Measurements from ENCODE around the gene EEF1AKMT1.

GRCh38 chr13:20696073-20696472 lies 77.7 kb downstream of the EEF1AKMT1 start:
- TF ChIP-seq, protein P1, sequence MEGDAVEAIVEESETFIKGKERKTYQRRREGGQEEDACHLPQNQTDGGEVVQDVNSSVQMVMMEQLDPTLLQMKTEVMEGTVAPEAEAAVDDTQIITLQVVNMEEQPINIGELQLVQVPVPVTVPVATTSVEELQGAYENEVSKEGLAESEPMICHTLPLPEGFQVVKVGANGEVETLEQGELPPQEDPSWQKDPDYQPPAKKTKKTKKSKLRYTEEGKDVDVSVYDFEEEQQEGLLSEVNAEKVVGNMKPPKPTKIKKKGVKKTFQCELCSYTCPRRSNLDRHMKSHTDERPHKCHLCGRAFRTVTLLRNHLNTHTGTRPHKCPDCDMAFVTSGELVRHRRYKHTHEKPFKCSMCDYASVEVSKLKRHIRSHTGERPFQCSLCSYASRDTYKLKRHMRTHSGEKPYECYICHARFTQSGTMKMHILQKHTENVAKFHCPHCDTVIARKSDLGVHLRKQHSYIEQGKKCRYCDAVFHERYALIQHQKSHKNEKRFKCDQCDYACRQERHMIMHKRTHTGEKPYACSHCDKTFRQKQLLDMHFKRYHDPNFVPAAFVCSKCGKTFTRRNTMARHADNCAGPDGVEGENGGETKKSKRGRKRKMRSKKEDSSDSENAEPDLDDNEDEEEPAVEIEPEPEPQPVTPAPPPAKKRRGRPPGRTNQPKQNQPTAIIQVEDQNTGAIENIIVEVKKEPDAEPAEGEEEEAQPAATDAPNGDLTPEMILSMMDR (IDR thresholded peaks at IDR 0.05) = no peak
- no peak for TF ChIP-seq POLR2A (IDR thresholded peaks at IDR 0.05)

Data from vagina (tissue), 2 donors.